ENCODE measurements around the gene G3BP2. TPM values are rescaled to one million over a fixed set of nuclear protein-coding genes. Genes with fewer than 3 reads are reported as not detected.

Gene G3BP2
- total RNA-seq, 1 experiment from 2014 or later, result 102 TPM

- no TSS peak for BruUV-seq (replicated peaks)
Observed at GRCh38 chr4:75653845-75654503, 19.2 kb downstream of the G3BP2 start.

GRCh38 chr4:75644095-75644494 lies 29.1 kb downstream of the G3BP2 start:
- Histone ChIP-seq H3K79me2 (ENCODE audit: low read depth) (no peaks in the 10 kb centered on the region), H3F3A (ENCODE audit: insufficient read depth, low read depth) (peaks cover 6% of the 10 kb centered on the region; the same call in 1 of the 2 replicates), H3K27me3 (ENCODE audit: insufficient read depth, low read depth) (no peaks in the 10 kb centered on the region), H3K9me3 (ENCODE audit: insufficient read depth, low read depth) (no peaks in the 10 kb centered on the region), H4K20me1 (ENCODE audit: insufficient read depth) (no peaks in the 10 kb centered on the region; the same call in 1 of the 2 replicates), H3K4me3 (no peak overlapping the region), H3K4me2 (no peak overlapping the region), H2AFZ (no peak overlapping the region), H3K27ac (no peak overlapping the region), H3K9me2 (ENCODE audit: insufficient read depth) (no peaks in the 10 kb centered on the region), H3K36me3 (ENCODE audit: low read depth) (peaks cover 11% of the 10 kb centered on the region), H3K4me1 (replicated peaks; ENCODE audit: insufficient read depth) (no peaks in the 10 kb centered on the region)
- DNase-seq, result no peak
- TF ChIP-seq CTCF (conservative IDR thresholded peaks at IDR 0.05) (no peak), EZH2 (IDR thresholded peaks at IDR 0.05; ENCODE audit: low read depth) (no peak)
- POLR2A ChIA-PET (ENCODE audit: unreplicated experiment), result no interaction called here
- intact Hi-C loops (cut with micrococcal nuclease; ENCODE audit: unreplicated experiment), result no loop called here
- no TSS peak for BruUV-seq (replicated peaks)
- CTCF ChIA-PET, result no interaction called here

More at GRCh38 chr4:75653845-75654503, 19.2 kb downstream of the G3BP2 start:
- DNase-seq, result no peak
- Histone ChIP-seq H3K4me3 (no peak overlapping the region), H3K4me2 (no peak overlapping the region), H3K36me3 (ENCODE audit: low read depth) (peaks cover 26% of the 10 kb centered on the region; the same call in 1 of the 2 replicates), H4K20me1 (ENCODE audit: insufficient read depth) (peaks cover 11% of the 10 kb centered on the region; the same call in 1 of the 2 replicates), H3K27ac (no peak overlapping the region), H2AFZ (no peak overlapping the region), H3K9me2 (ENCODE audit: insufficient read depth) (no peaks in the 10 kb centered on the region), H3K9me3 (ENCODE audit: insufficient read depth, low read depth) (no peaks in the 10 kb centered on the region), H3K27me3 (ENCODE audit: insufficient read depth, low read depth) (no peaks in the 10 kb centered on the region), H3K4me1 (replicated peaks; ENCODE audit: insufficient read depth) (no peaks in the 10 kb centered on the region), H3F3A (ENCODE audit: insufficient read depth, low read depth) (peaks cover 7% of the 10 kb centered on the region; the same call in 1 of the 2 replicates), H3K79me2 (ENCODE audit: low read depth) (peaks cover 17% of the 10 kb centered on the region; the same call in 1 of the 2 replicates)
- ChIA-PET CTCF (no interaction called here), POLR2A (ENCODE audit: unreplicated experiment) (interaction anchor here (0.7 kb wide), 1 partner anchor 373 kb away, joined by 9 read pairs; no protein-coding TSS in a partner anchor)
- intact Hi-C loops (cut with micrococcal nuclease; ENCODE audit: unreplicated experiment), result no loop called here
- TF ChIP-seq CTCF (conservative IDR thresholded peaks at IDR 0.05), result peak; percentile 37; the same call in 1 of the 2 replicates
- no peak for TF ChIP-seq EZH2 (IDR thresholded peaks at IDR 0.05; ENCODE audit: low read depth)

- Histone ChIP-seq H4K20me1 (ENCODE audit: insufficient read depth) (no peaks in the 10 kb centered on the region; the same call in 1 of the 2 replicates), H3K9me2 (ENCODE audit: insufficient read depth) (no peaks in the 10 kb centered on the region), H3K36me3 (ENCODE audit: low read depth) (peaks cover 11% of the 10 kb centered on the region), H3K4me2 (no peak overlapping the region), H3K4me3 (no peak overlapping the region), H3K4me1 (replicated peaks; ENCODE audit: insufficient read depth) (no peaks in the 10 kb centered on the region), H2AFZ (no peak overlapping the region), H3K79me2 (ENCODE audit: low read depth) (no peaks in the 10 kb centered on the region), H3K9me3 (ENCODE audit: insufficient read depth, low read depth) (no peaks in the 10 kb centered on the region), H3K27ac (no peak overlapping the region), H3K27me3 (ENCODE audit: insufficient read depth, low read depth) (no peaks in the 10 kb centered on the region), H3F3A (ENCODE audit: insufficient read depth, low read depth) (peaks cover 6% of the 10 kb centered on the region; the same call in 1 of the 2 replicates)
- intact Hi-C loops (cut with micrococcal nuclease; ENCODE audit: unreplicated experiment), result no loop called here
- ChIA-PET CTCF (no interaction called here), POLR2A (ENCODE audit: unreplicated experiment) (no interaction called here)
- TF ChIP-seq CTCF (conservative IDR thresholded peaks at IDR 0.05) (no peak), EZH2 (IDR thresholded peaks at IDR 0.05; ENCODE audit: low read depth) (no peak)
- no TSS peak for BruUV-seq (replicated peaks)
- DNase-seq, result no peak
Observed at GRCh38 chr4:75643651-75644050, 29.6 kb downstream of the G3BP2 start.

Measured in PC-9 (cell line).